ENCODE data around the gene ASCC3.

Gene ASCC3

GRCh38 chr6:100724222-100724621 lies 156.9 kb downstream of the ASCC3 start:
- no peak for DNase-seq (ENCODE audit: low spot score)

GRCh38 chr6:100721256-100721655 lies 159.9 kb downstream of the ASCC3 start:
- DNase-seq (ENCODE audit: low spot score) = no peak

DNA sequence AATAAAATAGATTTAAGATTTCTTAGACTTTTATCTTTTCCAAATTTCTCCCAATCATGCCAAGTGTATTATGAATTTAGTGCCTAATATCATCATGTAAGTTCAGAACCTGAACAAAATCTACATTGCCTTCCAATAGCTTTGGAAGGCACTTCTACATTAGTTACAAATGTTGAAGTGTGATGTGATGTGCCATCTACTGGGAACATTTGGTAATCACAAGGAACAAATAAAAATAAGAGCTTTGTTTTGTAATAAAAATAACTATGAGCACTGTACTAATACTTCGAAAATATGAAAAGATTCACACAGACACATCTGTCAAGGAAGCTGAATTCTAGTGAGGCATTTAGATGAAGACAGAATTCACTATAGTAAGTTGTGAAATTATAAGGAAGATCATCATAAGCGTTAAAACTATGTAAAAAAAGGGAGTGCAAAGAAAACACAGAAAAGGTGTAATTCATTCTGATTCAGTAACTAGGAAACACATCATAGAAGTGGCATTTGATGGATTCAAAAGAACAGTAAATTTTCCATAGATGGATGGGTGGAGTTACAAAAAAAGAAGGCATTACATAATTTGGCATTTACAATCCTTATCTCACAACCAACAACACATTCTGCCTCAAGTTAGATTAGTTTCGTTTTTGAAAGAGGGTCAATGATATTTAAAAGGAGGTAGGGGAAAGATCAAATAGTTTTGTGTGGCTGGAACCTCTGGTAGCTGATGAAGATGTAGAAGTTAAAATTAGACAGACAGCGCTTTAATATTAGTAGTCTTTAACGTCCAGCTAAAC lies 161.0 kb downstream of the ASCC3 start:
- peak; percentile 33 for DNase-seq (ENCODE audit: low spot score)

- no peak for DNase-seq (ENCODE audit: low spot score)
Observed at GRCh38 chr6:100712997-100713396, 168.1 kb downstream of the ASCC3 start.

DNA sequence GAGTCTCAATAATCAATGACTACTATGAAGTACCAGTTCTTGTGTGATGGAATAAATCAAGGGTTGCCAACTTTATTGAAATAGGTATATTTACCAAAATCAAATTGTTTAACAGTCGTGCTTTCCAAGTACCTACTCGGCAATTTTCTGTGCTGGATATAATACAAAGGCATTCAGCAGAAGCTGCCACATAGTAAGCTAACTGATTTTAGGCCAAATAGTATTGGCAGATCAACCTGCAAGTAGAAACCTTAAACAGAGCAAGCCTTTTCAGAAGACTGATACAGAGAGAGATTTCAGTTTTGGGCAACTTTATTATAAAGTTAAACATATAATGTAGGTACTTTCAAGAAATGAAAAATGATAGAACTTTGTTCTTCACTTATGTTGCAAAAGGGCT lies 174.6 kb downstream of the ASCC3 start:
- DNase-seq (ENCODE audit: low spot score) = no peak

DNA sequence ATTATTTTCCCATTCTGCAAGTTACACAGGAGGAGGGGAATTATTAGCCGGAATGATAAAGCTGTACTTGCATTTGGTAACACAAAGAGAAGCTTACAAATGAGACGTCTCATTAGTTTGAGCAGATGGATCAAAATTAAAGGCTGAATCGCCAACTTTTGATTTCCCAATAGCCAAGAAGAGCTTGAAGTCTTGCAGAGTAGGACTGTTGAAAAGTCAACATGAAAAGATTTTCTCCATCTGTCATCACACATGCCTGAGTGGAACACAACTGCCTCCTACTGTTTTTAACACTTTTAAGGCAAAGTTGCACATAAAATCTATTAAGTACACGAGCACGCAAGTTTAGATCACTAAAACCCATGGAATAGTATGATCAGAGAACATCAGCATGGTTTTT lies 176.2 kb downstream of the ASCC3 start:
- DNase-seq (ENCODE audit: low spot score) = no peak

DNA sequence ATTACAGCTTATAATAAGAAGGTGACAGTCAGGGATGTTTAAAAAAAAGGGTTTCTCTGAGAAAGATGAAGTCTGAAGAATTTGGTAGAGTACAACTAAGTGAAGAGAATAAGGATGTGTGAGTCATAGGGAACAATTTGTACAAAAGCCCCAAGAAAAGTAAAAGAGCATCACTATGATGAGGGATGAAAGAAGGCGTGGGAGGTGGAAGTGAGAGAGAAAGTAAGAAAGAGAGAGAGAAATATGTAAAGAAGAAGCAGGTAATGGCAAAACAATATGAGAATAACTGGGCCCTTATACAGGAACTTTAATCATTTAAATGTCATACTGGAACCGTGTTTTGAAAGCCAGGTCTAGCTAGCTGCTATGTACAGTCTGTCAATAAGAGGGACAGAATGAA lies 179.4 kb downstream of the ASCC3 start:
- no peak for DNase-seq (ENCODE audit: low spot score)

DNA sequence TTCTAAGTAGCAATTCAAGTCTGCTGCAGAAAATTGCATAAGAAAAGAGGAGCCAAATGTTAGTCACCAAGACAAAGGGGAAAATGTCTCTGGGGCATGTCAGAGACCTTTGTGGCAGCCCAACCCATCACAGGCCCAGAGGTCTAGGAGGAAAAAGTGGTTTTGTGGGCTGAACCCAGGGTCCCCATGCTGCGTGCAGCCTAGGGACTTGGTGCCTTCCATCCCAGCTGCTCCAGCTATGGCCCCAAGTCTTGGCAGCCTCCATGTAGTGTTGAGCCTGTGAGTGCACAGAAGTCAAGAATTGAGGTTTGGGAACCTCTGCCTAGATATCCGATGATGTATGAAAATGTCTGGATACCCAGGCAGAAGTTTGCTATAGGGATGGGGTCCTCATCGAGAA lies 181.1 kb downstream of the ASCC3 start:
- DNase-seq (ENCODE audit: low spot score) = no peak

DNA sequence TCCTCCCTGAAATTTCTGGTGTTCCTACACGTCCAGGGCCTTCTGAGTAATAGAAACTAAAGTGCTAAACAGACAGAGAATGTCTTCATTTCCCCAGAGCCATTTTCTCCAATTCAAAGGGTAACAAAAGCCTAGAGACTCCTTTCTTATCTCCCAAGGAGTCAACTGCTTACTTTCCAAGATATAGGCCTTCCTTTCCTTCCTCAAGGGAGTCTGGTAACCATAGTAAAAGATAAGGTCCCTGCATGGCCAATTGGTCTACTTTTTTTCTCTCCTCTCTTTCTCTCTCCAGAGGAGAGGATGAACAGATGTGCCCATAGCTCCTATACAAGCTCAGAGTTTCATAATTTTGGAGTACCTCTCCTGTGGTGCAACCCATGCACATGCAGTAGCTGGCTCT lies 185.7 kb downstream of the ASCC3 start:
- DNase-seq (ENCODE audit: low spot score) = no peak

DNA sequence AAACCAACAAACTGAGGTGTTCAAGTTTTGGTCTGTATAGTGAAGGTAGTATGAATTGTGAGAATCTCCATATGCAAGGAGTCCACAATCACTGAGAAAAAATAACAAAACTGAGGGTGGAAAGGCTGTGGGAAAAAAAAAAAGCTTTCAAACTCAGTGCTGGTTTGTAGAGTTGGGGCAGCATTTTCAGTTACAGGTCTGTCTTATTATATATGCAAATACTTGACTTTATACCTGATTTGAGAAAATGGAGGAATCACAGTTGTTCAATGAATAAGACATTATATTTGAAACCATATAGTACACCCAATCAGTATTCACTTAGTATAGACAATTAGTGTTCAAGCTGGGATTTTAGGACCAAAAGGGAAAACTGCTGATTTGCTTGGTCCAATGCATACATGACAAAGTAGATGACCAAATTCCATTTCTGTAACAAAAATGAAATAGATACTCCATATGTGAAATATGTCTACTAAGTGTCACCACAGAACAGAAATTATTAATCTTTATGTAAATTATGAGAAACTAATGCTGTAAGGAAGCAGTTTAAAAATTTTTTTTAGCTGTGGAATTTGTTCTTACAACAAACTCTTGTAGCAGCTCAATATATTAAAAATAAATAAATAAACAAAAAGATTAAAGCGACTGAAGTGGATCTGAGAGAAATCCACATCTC lies 187.7 kb downstream of the ASCC3 start:
- DNase-seq (ENCODE audit: low spot score) = no peak

DNA sequence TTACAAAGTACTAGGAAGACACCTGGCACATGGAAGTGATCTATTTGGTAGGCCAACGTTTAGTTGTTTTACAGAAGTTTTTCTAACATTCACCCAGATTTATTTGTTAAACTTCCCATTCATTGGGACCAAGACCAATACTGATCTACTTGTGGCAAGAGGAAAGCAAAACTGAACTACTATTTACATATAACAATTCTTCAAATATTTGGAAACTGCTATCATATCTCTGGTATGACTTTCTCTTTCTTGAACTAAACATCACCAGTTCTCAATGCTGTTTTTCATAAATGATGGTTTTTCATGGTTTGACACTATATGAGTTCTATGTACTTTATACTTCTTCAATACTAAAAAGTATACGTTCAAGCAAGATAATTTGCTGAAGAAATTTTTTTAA lies 189.2 kb downstream of the ASCC3 start:
- no peak for DNase-seq (ENCODE audit: low spot score)

DNA sequence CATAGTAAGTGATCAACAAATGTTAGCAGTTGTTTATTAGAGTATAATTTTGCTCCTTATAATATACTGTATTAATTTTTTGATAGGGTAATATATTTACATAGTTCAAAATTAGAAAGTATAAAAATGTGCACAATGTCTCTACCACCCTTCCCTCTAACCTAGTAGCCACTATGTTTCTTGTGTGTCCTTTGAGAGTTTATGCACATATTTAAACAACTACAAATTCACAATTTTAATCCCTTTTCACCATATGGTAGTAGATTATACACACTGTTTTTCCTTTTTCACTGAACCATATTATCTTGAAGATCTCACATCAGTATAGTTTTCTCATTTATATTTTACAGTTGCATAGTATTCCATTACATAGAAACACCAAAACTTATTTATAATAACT lies 194.9 kb downstream of the ASCC3 start:
- DNase-seq (ENCODE audit: low spot score) = no peak

- DNase-seq (ENCODE audit: low spot score) = no peak
Observed at GRCh38 chr6:100685747-100686146, 195.4 kb downstream of the ASCC3 start.

- no peak for DNase-seq (ENCODE audit: low spot score)
Observed at GRCh38 chr6:100680163-100680562, 201.0 kb downstream of the ASCC3 start.

GRCh38 chr6:100678027-100678426 lies 203.1 kb downstream of the ASCC3 start:
- no peak for DNase-seq (ENCODE audit: low spot score)

DNA sequence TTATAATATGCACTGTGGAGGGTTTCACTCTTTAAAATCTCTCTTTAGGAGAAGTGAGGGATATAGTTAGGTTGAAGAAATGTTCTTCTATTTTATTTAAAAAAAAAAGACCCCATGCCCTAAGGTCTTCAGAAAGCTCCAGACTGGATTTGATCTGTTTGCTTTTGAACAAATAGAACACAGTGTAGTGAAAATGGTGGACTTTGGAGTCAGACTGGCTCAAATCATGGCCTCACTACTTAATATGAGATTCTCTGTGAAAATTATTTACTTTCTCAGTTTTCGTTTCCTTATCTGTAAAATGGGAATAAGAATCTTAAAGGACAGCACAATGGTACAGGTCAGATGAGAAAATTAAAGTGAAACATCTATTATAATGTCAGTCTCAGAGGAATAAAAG lies 203.9 kb downstream of the ASCC3 start:
- no peak for DNase-seq (ENCODE audit: low spot score)

GRCh38 chr6:100673641-100674040 lies 207.5 kb downstream of the ASCC3 start:
- no peak for DNase-seq (ENCODE audit: low spot score)

DNA sequence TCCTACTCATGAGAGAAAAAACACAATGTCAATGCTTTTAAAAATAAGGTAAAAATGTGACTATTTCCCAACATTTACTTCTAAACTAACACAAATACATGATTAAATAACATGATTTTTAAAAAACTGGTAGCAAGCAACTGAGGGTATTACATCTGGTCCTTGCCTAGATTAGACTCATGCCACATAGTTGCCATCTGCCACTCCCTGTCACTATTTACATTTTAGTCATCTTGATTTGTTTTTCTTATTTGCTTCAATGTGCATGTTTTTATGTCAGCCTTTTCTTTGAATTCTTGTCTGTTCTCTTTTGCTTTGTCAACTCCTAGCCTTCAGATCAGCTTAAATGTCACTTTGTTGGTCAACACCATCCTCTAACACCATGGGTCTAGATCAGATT lies 209.4 kb downstream of the ASCC3 start:
- DNase-seq (ENCODE audit: low spot score) = no peak

GRCh38 chr6:100670056-100670455 lies 211.1 kb downstream of the ASCC3 start:
- no peak for DNase-seq (ENCODE audit: low spot score)

- DNase-seq (ENCODE audit: low spot score) = no peak
Observed at GRCh38 chr6:100665041-100665380, 216.1 kb downstream of the ASCC3 start.

- DNase-seq (ENCODE audit: low spot score) = peak; percentile 42
Observed at GRCh38 chr6:100664274-100665040, 216.7 kb downstream of the ASCC3 start.

- DNase-seq (ENCODE audit: low spot score) = peak; percentile 67
Observed at GRCh38 chr6:100663219-100663863, 217.8 kb downstream of the ASCC3 start.

DNA sequence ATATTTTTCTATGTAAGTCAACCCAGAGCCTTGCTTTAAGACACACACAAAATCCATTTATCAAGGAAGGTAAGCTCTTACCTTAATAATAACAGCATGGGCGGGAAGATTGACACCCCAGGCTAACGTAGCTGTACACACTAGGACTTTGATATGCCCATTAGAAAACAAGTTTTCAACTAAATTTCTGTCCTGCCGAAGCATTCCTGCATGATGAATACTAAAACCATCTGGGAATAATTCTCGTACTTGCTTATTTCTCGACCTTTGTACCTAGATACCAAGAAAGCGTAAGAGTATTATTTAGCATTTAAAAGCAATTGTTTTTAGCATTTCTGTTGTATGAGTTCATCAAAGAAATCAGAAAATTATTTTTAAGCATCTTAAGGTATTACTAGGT lies 218.9 kb downstream of the ASCC3 start:
- DNase-seq (ENCODE audit: low spot score) = no peak
